ENCODE results near the gene FHIT. TPM values are rescaled to one million over a fixed set of nuclear protein-coding genes. Genes with fewer than 3 reads are reported as not detected.
"Not testable (repeated sequence)": the region's sequence is repeated elsewhere in the genome, so short reads cannot be mapped to it uniquely, and the experiment has no call there.

FHIT gene
- total RNA-seq, 1 experiment from 2014 or later, result 2.1 TPM

DNA sequence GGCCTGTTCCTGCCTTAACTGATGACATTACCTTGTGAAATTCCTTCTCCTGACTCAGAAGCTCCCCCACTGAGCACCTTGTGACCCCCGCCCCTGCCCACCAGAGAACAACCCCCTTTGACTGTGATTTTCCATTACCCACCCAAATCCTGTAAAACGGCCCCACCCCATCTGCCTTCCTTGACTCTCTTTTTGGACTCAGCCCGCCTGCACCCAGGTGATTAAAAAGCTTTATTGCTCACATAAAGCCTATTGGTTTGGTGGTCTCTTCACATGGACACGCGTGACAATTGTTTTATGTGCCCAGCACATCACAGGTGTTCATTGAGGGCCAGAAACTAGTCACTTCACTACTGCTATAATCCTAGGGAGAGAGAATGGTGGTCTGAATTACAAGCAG, 1448.8 kb downstream of the FHIT start:
- not testable (repeated sequence) for DNase-seq (ENCODE audit: extremely low read depth, low read depth)

DNA sequence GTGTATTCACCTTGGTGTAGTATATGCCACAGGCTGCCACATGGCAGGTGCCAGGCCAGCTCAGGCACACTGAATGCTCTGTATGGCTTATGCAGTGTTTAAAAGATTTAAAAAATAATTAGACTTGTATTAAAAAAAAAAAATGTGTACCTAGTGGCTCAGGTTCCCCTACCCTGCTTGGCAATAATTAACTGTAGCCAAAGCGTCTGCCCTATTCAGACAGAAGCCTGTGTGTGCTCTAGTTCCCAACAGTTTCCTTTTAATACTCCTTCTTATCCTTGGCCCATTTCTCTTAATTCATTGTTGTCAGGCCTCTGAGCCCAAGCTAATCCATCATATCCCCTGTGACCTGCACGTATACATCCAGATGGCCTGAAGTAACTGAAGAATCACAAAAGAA, 1449.2 kb downstream of the FHIT start:
- DNase-seq (ENCODE audit: extremely low read depth, low read depth), result no peak

GRCh38 chr3:59800481-59800880, 1450.8 kb downstream of the FHIT start:
- DNase-seq (ENCODE audit: extremely low read depth, low read depth), result no peak

DNA sequence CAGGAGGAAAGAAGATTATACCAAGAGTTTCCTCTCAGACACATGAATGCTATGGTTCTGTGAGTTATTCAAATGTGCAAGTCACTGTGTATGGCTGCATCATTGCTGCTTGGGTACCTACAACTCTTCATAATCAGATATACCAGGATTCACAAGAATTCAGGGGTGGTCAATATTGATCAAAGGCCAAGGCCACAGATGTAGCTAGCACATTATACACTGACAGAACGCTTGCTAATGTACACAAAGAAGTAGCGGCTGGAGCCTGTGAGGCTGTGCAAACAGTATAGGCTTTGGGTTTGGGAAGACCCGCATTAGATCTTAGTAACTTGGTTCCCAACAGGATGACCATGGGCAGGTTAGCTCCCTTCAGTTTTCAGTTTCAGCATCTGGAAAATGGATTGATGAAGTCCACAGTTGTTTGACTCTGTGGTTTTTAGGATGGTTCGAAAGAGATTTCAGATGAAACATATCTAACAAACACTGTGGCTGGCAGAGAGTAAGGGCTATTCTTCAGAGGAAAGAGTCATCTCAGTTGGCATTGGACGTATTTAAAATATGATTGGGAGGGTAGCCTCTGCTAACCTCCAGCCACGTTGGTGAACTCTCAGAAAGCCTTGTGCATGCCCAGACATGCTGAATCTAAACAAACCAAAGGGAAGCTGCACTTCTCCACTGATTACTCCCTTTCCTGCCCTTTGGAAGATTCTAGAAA, 1452.7 kb downstream of the FHIT start:
- no peak for DNase-seq (ENCODE audit: extremely low read depth, low read depth)

- DNase-seq (ENCODE audit: extremely low read depth, low read depth), result no peak
Measured at GRCh38 chr3:59797533-59797932, 1453.7 kb downstream of the FHIT start.

DNA sequence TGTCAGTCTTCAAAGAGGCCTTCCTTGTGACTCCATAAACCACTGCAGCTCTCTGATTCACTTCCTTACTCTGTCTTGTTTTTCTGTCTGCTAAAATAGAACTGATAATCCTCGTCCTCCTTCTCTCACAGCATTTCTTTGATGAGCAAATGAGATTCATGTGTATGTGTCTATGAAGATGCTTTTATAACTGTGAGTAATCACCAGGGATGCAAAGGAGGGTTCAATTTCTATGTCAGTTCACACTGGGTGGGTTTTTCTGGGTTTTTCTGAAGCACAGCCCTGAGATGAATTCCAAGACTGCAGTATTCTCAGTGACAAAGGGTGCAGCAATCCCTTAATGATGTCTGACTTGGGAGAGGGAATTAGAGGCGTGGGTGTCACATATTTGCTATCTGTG, 1454.8 kb downstream of the FHIT start:
- no peak for DNase-seq (ENCODE audit: extremely low read depth, low read depth)

DNA sequence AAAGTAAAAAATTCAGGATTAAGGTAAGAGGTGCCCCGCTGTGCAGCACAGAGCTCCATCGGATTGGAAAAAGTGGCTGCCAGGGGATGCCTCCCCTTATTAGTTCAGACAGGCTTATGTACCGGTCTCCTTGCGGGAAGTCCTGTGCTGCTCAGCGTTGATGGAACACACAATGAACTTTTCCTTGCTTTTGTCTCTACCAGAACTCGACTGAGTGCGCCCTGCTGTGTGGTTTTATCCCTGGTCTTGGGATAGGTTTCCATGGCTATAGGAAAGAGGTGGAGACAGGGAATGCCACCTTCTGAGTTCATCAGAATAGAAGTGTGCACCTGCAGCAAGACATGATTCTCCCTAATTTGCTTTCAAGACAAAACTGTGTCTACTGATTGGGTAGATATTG, 1455.5 kb downstream of the FHIT start:
- DNase-seq (ENCODE audit: extremely low read depth, low read depth), result no peak

DNA sequence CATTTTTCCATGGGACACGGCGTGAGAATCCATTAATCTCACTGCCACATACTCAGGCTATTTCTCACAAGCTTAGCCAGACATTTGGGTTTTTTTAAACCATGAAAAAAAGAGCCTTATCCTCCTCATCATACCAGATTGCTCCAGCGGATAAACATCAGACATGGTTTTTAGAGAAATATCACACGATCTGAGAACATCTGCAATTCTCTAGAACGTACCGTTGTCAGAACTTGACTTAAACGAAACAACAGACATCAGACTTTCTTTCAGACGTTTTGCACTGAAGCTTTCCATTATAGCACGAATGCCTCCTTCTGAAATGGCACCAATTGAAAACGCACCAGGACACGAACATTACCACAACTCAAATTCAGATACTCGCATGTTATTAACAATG, 1457.3 kb downstream of the FHIT start:
- no peak for DNase-seq (ENCODE audit: extremely low read depth, low read depth)

DNA sequence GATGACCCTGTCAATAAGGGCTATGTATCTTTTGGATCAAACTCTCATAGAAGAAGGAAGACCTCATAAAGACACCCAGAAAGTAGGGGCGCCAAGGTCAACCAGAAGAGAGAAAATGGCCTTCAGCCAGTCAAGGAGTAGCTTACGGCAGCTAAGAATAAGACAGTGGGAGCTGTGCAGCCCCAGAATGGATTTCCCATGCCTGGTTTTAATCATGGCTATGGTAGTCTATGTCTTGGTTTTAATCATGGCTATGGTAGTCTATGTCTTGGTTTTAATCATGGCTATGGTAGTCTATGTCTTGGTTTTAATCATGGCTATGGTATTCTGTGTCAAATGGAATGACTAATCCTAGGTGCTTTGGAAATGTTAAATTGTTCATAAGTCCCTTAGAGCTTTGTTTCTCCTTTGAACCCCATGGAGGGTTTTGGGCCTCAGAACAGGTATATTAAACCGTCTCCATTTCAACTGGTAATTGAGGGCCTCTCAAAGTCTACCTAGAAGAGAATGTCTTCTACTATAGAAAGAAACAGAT, 1459.4 kb downstream of the FHIT start:
- DNase-seq (ENCODE audit: extremely low read depth, low read depth), result no peak

GRCh38 chr3:59790241-59790640, 1461.0 kb downstream of the FHIT start:
- DNase-seq (ENCODE audit: extremely low read depth, low read depth), result no peak

GRCh38 chr3:59788801-59789200, 1462.5 kb downstream of the FHIT start:
- DNase-seq (ENCODE audit: extremely low read depth, low read depth), result no peak

GRCh38 chr3:59788133-59788532, 1463.1 kb downstream of the FHIT start:
- no peak for DNase-seq (ENCODE audit: extremely low read depth, low read depth)

DNA sequence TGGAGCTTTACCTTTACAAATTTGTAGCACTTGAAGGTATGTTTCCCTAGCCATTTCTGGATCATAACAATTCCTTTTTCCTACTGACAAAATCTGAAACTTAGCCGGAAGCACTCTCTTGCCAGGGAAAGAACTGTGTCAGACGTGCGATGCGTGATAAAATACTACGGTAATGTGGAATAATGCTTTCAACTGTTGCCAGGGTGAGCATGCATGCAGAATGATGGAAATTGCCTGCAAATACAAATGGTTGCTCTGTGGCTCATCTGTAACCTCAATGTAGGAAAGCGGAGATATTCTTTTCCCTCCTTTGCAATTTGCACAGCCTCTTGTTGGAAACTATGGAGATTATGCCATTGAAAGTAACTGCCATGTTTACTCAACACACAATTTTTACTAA, 1464.9 kb downstream of the FHIT start:
- no peak for DNase-seq (ENCODE audit: extremely low read depth, low read depth)

DNA sequence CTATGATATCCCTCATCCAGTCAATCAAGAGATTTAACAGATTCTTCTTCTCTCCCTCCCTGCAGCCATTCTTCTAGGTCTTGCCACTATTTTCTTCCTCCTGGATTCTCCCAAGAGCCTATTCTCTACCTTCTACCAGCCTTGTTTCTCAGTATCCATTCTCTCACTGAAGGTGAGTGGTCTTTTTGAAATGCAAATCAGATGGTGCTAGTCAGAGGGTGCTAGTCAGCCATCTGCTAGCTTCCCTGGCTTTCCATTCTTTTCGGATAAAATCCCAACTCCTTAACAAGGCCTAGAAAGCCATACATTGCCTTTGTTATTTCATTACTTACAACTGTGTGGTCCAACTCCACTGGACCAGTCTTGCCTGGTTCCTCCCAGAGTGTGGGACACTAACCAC, 1467.1 kb downstream of the FHIT start:
- DNase-seq (ENCODE audit: extremely low read depth, low read depth), result no peak

DNA sequence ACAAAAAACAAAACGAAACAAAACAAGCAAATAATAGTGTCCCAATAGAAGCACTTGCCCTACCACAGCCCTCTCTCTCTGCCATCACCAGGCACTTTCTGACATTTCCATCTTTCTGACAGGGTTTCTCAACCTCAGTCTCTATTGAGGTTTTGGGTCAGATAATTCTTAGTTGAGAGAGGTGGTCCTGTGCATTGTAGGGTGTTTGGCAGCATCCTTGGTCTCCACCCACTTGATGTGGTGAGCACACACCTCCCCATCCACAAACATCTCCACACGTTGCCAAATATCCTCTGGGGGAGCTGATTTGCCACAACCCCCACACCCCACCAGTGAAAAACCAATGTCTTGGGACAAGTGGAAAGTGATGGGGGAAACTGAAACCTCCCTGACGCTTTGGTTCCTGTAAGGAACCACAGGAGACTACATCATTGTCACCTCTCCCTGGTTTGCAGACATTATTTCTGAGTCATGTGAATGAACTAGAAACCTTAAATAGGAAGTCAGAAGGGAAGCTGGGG, 1467.7 kb downstream of the FHIT start:
- no peak for DNase-seq (ENCODE audit: extremely low read depth, low read depth)

- no peak for DNase-seq (ENCODE audit: extremely low read depth, low read depth)
Measured at GRCh38 chr3:59782664-59783063, 1468.6 kb downstream of the FHIT start.

DNA sequence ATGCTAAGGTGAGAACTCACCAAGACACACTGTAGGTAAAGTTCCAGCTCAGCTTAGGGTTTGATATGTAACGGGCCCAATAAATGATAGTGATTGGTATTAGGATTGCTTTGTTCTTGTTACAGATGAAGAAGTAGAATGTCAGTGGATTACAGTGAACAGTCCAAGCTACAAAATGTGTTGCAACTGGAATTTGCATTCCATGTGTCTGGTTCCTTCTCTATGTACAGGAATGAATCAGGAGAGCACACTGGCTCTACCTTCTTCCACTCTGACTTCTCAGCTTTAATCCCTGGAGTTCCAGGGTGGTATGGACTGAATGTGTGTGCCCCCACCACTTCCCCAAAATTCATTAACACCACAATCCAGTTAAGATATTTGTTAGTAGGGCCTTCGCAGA, 1471.0 kb downstream of the FHIT start:
- DNase-seq (ENCODE audit: extremely low read depth, low read depth), result no peak

- DNase-seq (ENCODE audit: extremely low read depth, low read depth), result no peak
Measured at GRCh38 chr3:59779260-59779659, 1472.0 kb downstream of the FHIT start.

DNA sequence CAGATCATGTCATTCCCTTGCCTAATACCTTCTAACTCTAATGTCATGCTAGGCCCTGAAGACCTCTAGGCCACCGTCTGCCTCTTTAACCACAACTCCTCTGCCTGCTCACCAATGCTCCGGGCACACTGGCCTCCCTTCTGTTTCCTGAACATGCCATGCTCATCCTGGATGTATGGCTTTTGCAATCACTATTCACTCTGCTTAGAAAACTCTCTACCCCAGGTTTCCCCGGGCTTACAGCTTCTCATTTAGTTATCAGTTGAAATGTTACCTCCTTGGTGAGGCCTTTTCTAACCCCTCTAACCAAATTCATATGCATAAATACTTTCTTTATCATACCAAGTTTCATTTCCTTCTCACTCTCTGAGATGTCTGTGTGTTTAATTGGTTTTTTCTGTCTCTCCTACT, 1473.6 kb downstream of the FHIT start:
- no peak for DNase-seq (ENCODE audit: extremely low read depth, low read depth)

DNA sequence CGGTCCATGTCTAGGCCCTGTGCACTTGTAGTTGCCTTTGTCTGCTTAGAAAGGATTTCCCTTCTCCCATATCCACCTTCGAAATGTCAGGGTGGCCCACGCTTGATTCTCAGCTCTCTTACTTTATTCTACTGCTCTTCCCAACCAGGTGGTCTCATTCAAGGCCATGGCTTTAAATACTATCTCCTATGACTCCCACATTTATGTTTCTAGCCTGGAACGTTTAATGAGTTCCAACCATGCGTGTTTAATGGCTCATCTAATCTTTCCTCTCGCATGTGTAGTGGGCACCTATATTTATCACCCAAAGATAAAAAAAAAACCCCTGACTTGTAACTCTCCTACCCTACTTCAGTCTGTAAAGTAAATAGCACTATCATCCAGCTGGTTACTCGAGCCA, 1474.2 kb downstream of the FHIT start:
- no peak for DNase-seq (ENCODE audit: extremely low read depth, low read depth)

- DNase-seq (ENCODE audit: extremely low read depth, low read depth), result no peak
Measured at GRCh38 chr3:59775761-59776325, 1475.4 kb downstream of the FHIT start.

GRCh38 chr3:59775106-59775505, 1476.1 kb downstream of the FHIT start:
- DNase-seq (ENCODE audit: extremely low read depth, low read depth), result no peak

Measured in NCI-H460 (cell line).